ENCODE data around the gene TBX15.

TBX15 gene

GRCh38 chr1:118984722-118985639, 3.2 kb downstream of the TBX15 start:
- no peak for DNase-seq

GRCh38 chr1:118984086-118984721, 3.9 kb downstream of the TBX15 start:
- DNase-seq, result no peak

- no peak for DNase-seq
Measured at GRCh38 chr1:118983558-118984041, 4.5 kb downstream of the TBX15 start.

GRCh38 chr1:118982821-118983557, 5.2 kb downstream of the TBX15 start:
- no peak for DNase-seq

- DNase-seq, result no peak
Measured at GRCh38 chr1:118982266-118982665, 5.9 kb downstream of the TBX15 start.

- no peak for DNase-seq
Measured at GRCh38 chr1:118981436-118981835, 6.7 kb downstream of the TBX15 start.

- no peak for DNase-seq
Measured at GRCh38 chr1:118979754-118980575, 8.2 kb downstream of the TBX15 start.

- DNase-seq, result no peak
Measured at GRCh38 chr1:118978914-118979701, 9.0 kb downstream of the TBX15 start.

- DNase-seq, result no peak
Measured at GRCh38 chr1:118977600-118977999, 10.5 kb downstream of the TBX15 start.

GRCh38 chr1:118974661-118975060, 13.5 kb downstream of the TBX15 start:
- no peak for DNase-seq

GRCh38 chr1:118973531-118974137, 14.5 kb downstream of the TBX15 start:
- no peak for DNase-seq

GRCh38 chr1:118973032-118973431, 15.1 kb downstream of the TBX15 start:
- no peak for DNase-seq

GRCh38 chr1:118970451-118970850, 17.7 kb downstream of the TBX15 start:
- DNase-seq, result no peak

- no peak for DNase-seq
Measured at GRCh38 chr1:118963456-118964430, 24.4 kb downstream of the TBX15 start.

- DNase-seq, result no peak
Measured at GRCh38 chr1:118963138-118963455, 25.0 kb downstream of the TBX15 start.

- DNase-seq, result no peak
Measured at GRCh38 chr1:118961156-118961555, 27.0 kb downstream of the TBX15 start.

GRCh38 chr1:118960567-118961136, 27.5 kb downstream of the TBX15 start:
- DNase-seq, result no peak

GRCh38 chr1:118960026-118960561, 28.0 kb downstream of the TBX15 start:
- no peak for DNase-seq

- no peak for DNase-seq
Measured at GRCh38 chr1:118958937-118959631, 29.1 kb downstream of the TBX15 start.

Data from NCI-H774 (cell line).